Epidermal melanocyte (primary cell): ENCODE data around the gene PTPRG.

Experiments
- DNase-seq: peaks from one replicate; pipeline ENCODE4 v3.0.0; 2011; ENCODE audit warnings: low spot score; ENCODE audit not compliant: insufficient read length

Gene PTPRG

DNA sequence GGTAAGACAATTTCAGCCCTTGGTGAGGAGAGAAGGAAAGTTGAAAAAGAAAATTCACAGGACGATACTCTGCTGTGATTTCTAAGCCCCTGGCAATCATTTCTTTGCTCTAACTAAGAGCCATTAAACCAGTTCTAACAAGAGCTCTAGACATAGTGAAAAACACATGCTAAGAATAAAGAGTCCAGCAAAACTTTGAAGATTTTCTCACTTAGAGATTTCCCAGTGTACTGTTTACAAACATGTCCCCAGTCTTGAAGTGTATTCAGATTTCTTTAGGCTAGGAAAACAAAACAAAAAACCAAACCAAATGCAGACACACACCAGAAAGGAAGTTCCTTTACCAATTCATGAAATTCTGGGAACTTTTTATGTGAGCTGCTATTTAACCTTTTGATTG is 325.8 kb downstream of the PTPRG start:
- no peak for DNase-seq

DNA sequence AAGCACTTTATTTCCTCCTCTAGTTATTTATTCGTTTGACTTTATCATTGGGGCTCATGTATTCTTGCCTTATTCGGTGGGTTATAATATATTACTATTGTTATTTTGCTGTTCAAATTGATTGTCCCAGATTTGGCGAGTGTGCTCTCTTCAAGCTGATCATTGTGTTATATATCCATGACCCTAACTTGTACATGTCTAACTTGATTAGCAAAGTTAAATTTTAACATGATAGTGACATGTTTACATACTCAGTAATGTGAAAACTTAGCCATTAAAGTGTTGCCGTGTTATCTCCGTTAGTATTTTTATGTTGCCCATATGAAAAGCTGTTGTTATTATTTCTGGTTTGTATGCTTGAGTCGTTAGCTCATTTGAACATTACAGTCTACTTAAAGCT is 327.9 kb downstream of the PTPRG start:
- DNase-seq: no peak

DNA sequence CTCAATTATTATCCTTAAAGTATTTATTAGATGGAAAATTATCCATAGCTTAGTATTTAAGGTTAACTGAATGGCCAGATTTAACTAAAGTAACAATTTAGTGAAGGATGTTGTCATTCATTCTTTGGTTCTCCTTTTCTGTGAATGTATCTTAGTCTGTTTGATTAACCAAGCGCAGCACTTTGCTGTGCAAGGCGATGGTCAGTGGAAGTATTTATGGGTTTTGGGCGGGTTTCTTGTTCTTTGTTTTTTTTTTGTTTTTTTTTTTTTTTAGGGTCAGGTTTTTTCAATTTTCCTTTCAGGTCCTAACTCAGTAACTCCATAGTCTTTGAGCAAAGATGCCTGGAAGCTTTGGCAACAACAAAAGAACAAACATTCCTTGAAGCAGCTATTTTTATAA is 328.8 kb downstream of the PTPRG start:
- no peak for DNase-seq

DNA sequence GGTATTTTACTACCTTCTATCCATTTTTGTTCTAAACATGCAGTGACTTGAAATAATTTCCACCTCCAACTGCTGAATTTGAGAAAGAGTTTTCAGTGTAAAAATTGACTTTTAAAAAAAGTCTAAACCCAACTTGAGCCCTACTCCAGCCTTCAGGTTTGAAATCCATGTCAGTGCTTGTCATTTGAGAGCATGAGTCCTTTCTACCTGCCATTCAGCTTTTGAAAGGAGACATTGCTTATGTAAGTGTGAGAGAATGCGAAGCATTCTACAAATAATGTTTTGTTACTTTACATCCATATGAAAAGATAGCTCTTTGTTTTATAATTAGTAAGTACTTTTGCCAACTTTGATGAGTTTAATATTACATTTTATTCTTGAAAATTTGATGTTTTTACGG is 329.2 kb downstream of the PTPRG start:
- DNase-seq: no peak

DNA sequence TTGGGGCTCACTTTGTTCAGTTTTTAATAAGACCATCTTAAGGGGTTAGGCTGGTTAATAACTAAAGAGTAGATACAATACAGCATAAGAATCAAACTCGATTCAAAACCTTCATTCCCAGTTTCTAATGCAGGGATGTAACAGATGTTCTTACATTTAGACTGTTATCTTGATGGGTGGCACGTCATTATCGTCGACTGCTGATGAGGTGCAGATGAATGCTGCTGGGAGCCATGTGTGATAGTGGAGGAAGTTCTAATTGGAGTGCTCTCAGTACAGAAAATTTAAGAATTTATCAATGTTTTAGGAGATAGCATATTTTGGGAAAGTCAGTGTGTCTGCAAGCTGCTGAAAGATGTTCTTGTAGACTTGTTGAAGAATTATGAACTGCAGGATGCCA is 331.5 kb downstream of the PTPRG start:
- no peak for DNase-seq

DNA sequence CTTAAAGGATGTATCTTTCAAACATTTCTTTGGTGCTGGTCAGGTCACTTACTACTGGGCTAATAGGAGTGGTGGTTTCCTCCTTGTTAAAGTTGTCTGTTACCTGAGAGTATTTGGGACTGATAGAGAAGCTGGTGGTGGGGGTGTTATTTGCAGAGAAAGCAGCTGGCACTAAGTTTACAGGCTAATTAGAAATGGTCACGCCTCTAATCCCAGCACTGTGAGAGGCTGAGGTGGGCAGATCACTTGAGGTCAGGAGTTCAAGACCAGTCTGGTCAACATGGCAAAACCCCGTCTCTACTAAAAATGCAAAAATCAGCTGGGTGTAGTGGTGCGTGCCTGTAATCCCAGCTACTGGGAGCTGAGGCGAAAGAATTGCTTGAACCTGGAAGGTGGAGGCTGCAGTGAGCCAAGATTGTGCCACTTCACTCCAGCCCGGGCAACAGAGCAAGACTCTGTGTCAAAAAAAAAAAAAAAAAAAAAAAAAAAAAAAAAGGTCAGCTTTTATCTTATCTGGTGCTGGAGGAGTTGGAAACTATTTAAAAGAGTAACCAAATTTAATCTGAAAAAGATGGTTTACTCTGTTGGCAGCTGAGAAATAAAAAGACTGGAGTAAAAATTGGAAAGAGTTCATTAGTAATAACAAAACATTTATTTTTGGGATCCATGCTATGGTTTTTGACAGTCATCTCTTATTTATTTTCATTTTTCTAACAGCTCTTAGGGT is 332.6 kb downstream of the PTPRG start:
- no peak for DNase-seq

DNA sequence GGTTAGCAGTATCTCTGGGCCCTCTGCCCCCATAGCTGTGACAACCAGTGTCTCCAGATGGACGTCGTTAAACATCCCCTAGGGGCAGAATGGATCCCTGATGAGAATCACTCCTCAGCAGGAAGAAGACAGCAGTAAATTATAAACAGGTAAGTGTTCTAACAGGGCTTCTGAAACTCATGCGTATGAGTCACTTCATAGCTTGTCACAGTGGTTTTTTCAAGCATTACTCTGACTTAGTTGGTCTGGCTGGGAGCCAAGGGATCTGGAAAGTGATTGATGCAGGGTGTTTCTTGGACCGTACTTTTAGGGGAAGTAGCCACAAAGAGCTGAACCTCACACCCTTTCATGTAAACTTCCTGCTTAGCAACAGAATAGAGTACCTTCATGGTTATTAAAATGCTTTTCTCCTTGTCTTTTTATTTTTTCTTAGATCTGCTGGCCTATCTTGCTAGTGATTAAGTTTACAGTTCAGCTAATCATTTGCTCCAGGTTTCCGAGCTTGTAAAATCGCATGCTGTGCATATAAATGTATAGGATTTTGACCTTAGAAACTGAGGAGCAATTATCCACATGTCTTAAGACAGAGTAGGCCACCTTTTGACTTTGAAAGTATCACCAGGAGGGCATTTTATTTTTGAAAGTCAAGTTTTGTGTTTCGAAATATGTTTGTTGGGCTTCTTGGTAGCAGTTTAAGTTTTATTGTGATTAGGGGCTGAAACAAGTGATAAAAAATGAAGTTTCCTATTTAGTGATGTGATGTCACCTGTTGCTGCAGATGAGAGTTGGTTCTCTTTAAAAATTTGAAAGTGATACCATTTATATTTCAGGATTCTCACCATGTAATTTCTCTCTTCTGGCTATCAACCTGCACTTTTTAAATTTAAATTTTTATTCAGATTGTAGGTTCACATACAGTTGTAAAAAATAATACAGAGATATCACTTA is 333.9 kb downstream of the PTPRG start:
- no peak for DNase-seq

DNA sequence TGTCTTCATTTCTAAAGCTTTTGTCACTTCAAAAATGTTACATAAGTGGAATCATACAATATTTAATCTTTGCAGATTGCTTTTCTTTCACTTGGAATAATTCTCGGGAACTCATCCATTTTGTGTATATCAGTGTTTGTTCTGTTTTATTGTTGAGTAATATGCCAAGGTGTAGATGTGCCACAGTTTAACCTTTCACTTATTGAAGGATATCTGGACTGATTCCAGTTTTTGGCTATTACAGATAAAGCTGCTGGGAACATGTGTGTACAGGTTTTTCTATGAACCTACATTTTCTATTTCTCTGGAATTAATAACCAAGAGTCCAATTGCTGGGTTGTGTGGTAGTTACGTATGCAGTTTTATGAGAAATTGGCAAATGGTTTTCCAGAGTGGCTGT is 334.9 kb downstream of the PTPRG start:
- DNase-seq: no peak

DNA sequence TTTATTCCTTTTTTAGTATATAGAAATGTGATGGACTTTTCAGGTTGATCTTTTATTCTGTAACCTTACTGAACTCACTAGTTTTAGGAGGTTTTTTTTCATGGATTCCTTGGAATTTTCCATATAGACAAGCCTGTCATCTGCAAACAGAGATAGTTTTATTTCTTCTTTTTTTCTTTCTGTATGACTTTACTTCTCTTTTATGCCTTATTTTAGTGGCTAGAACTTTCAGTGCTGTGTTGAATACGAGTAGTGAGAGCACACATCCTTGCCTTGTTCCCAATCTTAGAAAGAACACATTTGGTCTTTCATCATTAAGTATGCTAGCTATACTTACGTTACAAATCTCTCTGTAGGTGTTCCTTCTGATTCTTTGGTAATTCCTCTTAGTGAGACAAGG is 336.5 kb downstream of the PTPRG start:
- DNase-seq: no peak

DNA sequence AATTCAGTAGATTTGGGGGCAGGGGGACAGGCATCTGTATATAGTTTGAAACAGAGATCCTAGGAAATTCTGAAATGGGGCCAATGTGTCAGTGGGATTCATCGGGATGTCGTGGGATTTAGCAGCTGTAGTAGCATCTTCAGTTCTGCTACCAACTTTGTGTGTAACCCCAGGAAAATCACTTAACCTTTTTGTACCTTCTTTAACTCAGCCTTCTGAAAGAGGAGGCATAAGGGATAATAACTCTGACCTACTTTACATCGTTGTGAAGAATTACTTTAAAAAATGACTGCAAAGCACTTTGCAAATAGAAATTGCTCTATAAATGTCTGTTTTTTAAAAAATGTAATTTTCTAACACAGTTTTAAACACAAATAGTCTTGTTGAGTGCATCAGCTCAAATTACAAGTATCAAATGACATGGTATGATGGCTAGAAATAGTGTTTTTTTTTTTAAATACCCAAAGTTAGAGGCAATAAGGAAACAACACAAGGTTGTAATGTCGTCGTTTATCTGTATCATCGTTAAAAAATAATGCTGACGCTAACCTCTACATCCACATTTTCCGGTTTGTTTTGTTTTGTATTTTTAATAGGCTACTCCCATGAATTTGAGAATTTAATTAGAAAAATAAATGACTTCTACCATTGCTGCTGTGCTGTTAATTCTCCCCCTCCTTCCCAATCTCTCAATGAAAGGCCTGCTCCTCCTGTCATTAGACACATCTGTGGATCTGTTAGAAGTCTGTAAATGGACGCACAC is 338.5 kb downstream of the PTPRG start:
- DNase-seq: no peak

DNA sequence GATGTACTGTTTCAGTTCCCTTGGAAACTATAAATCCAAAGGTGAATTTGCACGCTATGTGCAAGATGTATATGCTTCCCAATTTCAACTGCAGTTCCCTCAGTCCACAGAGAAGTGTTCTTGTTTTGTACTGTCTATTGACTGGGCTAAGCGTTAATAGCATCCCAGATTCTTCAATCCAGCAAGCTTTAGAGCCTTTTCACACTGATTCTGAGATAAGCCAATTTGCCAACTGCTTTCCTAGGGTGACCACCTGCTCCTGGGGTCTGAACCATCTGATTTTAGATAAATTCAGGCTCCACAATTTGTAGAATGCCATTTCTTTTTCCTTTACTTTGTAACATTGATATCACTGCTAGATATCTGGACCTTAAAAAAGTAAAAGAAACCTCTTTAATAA is 340.1 kb downstream of the PTPRG start:
- DNase-seq: no peak

DNA sequence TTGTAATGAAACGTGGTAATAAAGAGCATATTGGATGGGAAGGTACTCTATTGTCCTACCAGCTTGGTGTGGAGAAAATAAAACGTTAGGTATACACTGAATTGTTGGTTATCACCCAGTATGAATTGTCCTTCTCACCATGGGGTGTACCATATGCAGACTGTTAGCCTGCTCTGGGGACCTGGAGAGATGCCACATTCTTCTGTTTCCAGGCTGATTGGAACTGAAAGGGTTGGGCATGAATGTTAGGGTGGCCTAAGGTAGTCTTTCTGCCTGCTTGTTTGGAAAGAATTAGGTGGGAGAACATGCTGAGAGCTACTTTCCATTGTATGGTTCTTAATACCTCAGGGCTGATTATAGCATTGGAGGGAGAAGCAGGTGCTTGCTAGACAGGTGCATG is 340.6 kb downstream of the PTPRG start:
- DNase-seq: no peak

DNA sequence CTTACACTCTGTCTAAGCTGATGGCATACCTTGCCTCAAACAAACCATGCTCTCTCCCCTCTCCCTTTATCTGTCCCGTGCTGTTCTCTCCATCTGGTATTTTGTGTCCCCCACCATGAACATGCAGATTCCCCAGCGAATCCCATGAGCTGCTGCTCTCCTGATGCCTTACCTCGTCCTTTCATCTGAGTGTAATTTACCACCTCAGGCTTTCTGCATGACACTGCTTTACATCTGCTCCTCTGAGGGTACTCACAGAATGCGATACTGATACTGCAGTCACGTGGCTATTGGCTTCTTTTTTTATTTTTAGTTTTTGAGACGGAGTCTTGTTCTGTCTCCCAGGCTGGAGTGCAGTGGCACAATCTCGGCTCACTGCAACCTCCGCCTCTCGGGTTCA is 341.7 kb downstream of the PTPRG start:
- no peak for DNase-seq

DNA sequence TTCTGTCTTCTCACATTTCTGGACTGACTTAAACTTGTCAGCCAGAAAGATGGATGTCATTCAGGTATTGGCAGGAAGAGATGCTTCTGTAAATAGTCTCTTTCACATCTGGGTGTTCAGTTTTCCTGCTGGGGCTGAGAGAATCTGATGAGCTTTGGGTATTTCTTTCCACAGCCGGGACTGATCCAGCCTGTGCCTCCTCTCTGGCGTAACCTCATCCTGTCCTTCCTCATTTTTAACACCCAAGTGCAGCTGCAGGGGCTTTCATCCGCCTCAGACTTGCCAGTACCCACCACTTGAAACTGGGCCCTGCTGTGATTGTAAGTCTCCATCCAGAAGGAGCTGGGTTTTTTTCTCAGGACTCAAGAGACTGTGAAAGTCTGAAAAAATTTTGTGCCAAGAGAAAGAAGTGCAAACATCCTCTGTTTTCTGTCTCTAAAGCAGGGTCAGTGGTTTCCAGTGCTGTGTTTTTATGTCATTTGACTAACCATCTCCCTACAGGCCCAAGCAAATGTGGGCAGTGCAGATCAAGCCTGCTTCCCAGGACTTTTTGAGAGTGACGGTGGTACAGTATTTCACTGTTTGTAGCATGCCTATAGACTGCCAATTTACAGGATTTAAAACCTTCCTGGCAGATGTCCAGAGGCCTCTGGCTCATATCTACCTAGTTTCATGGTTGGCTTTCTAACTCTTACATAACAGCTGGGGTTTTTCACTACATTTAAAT is 342.7 kb downstream of the PTPRG start:
- DNase-seq: no peak

DNA sequence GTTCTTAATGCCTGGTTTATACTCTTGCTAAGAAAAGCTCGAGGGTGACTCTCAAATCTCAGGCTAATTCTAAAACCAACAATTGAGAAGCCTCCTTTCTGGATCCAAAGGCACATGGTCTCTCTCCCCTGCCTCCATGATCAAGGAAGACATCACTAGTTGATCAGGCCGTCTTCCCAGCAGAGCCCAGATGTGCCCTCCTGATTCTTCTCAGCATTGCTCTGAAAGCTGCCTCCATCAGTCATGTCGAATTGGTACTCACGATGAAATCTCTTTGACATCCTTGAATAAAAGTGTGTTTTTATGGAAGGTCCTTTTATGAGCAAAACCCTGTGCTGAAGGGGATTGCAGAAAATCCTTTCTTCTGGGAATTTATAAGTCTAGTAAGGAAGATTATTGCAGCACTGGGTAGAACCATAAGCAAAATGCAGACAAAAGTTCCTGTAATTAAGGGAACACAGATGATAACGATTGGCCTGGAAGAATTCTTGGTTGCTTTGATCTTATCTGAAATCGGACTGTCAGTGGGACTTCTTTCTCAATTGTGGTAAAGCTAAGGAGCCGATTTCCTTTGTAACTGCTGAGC is 345.9 kb downstream of the PTPRG start:
- no peak for DNase-seq

DNA sequence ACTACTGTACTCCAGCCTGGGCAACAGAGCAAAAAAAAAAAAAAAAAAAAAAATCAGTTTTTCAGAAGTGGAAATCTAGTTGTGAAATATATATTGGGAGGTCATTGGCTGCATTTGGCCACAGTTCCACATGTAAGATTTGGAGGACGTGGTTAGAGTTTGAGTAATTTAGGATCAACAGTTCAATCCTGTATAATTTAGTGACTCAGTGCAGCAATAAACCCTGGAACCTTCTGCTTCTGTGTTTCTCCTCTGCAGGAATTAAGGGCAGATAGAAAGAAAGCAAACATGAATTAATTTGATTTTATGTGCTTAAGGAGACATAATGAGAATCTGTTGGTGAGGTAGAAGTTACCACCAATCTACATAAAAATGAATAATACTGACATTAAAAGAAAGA is 347.0 kb downstream of the PTPRG start:
- DNase-seq: no peak

DNA sequence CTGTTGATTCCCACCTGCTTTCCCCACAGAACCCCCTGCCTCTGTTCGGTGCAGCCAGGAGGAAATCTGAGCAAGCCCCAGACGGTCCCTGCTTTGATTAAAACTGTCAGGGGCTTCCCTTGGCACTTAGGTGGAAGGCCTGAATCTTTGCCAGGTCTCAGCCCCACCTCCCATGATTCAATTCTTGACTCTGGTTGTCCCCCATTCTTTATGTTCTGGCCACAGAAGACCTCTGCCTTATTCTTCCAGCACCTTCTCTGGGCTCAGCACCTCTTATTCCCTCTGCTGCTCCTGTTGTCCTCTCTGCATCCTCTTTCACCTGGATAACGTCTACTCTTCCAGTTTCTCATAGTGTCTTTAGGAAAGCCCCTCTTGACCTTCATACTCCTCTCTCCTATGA is 349.4 kb downstream of the PTPRG start:
- DNase-seq: no peak

DNA sequence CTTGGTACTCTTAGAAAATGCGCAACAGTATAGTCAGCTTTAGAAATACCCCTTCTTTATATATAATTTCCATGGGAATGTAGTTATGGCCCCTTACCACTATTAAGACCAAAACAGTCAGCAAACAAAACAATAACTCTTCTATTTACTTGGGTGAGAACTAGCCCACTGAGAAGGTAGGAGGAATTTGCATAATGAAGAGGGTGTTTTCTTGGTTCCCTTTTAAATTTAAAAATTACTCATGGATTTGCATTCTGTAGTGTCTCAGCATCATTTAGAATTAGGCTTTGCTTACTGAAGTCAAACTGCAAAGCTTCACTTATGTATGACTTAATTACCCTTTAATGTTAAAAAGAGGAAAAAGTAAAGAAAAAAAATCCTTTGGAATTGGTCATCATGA is 350.8 kb downstream of the PTPRG start:
- DNase-seq: no peak

DNA sequence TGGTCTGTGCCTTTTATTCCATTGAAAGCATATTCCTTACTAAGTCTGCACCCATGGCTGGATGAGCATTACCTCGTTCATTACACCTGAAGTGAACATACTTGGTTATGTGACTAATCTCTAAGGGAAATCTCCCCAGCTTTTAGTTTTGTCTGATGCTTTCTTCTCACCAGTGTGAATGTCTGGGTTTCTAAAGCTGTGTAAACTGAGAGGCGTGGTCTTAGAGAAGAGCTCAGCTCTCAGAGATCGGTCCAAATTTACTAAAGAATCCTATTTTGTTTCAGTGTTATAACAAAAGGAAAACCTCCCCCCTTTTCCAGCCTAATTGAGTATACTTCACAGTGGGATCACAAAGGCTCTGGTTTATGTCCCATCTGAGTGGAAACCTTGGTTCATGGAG is 352.3 kb downstream of the PTPRG start:
- DNase-seq: no peak

DNA sequence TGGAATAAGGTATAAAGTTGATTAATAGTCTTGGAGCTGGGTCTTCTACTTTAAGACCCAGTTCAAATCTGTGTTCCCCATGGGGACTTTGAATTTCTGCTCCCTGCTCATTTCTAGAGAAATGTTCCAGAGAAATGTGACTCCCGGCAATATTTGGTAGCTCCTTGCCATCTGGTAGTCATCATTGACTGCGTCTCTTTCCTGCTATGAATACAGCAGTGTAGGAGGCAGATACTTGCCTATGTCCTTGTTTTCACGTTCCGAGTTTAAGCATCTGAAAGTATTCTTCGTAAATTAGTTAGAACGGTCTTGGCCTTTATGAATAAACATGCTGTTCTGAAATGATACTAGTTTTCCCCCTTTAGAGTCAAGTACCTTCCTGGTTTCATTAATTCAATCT is 352.9 kb downstream of the PTPRG start:
- no peak for DNase-seq

DNA sequence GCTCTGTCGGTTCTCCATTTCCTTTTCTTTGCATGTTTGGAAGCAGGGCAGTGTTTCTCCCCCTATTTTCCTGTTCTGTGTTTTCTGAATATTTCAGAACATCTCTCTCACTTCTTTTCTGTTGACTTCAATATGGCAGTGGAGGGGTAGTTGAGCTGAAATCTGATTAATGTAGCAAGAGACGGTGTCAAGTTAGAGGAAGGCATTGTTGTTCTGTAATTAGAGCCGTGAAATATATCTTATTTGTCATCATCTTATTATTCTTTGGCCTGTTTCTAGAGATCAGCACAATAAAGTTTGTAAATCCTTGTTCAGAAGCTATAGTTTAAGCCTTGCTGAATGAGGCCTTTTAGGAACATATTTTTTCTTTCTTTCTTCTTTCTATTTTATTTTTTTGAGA is 353.9 kb downstream of the PTPRG start:
- no peak for DNase-seq
